ENCODE results near the gene OGDHL.

GRCh38 chr10:49743464-49744075, 18.6 kb downstream of the OGDHL start:
- TF ChIP-seq CTCF (IDR thresholded peaks at IDR 0.05; ENCODE audit: extremely low read depth in 1 of 2, insufficient read depth in 1 of 2, low read depth in 1 of 2, low read length in 2 of 2) (no peak), POLR2A (IDR thresholded peaks at IDR 0.05; ENCODE audit: low read depth, low read length) (no peak), EZH2 (IDR thresholded peaks at IDR 0.05; ENCODE audit: borderline replicate concordance, low read depth, low read length, severe bottlenecking) (no peak), POLR2AphosphoS5 (IDR thresholded peaks at IDR 0.05; ENCODE audit: insufficient read depth, low read depth, low read length) (no peak), MYC (IDR thresholded peaks at IDR 0.05; ENCODE audit: low read depth, low read length) (no peak), GATA2 (IDR thresholded peaks at IDR 0.05; ENCODE audit: insufficient read depth, insufficient read length, low read depth, low read length) (no peak)
- TF ChIP-seq, protein P1, sequence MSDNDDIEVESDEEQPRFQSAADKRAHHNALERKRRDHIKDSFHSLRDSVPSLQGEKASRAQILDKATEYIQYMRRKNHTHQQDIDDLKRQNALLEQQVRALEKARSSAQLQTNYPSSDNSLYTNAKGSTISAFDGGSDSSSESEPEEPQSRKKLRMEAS (IDR thresholded peaks at IDR 0.05; ENCODE audit: insufficient read depth, insufficient read length), result no peak
